Peyer's patch (tissue), 4 donors: Measurements from ENCODE around the gene AIDA.

Source experiments
- POLR2A ChIP-seq, 2 donors: fragments of 450-650 bp; IDR thresholded peaks; one replicate each; pipeline ENCODE4 v1.5.1; 2017; ENCODE audit warnings: antibody characterized with exemption in 2 of 2, mild to moderate bottlenecking in 2 of 2, moderate library complexity in 2 of 2
- TF ChIP-seq, protein P1 (sequence below), 6 experiments: fragments of 450-650 bp in 4 of 6; fragments of 200-600 bp in 2 of 6; sonication (generic) in 1 of 6; IDR thresholded peaks; one replicate each; pipeline ENCODE4 v1.5.1; 2017 to 2019; ENCODE audit warnings: antibody characterized with exemption in 6 of 6, mild to moderate bottlenecking in 3 of 6, moderate library complexity in 1 of 6

DNA sequence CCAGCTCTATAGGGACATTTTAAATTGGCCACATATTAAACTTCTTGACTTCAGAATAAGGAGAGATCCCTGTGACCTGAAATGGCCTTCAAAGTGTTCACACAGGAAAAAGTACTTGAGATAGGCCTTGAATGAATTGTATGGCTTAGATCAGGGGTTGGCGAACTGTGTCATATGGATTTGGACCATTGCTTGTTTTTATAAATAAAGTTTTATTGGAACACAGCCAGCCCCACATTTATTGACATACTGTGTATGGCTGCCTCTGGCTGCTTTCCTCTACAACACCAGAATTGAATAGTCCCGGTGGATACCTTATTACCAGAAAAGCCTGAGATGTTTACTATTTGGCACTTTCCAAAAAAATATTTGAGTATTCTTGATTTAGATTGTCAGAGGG, 4.1 kb upstream of the AIDA start:
- no peak for TF ChIP-seq POLR2A (IDR thresholded peaks at IDR 0.05)
- TF ChIP-seq, protein P1, sequence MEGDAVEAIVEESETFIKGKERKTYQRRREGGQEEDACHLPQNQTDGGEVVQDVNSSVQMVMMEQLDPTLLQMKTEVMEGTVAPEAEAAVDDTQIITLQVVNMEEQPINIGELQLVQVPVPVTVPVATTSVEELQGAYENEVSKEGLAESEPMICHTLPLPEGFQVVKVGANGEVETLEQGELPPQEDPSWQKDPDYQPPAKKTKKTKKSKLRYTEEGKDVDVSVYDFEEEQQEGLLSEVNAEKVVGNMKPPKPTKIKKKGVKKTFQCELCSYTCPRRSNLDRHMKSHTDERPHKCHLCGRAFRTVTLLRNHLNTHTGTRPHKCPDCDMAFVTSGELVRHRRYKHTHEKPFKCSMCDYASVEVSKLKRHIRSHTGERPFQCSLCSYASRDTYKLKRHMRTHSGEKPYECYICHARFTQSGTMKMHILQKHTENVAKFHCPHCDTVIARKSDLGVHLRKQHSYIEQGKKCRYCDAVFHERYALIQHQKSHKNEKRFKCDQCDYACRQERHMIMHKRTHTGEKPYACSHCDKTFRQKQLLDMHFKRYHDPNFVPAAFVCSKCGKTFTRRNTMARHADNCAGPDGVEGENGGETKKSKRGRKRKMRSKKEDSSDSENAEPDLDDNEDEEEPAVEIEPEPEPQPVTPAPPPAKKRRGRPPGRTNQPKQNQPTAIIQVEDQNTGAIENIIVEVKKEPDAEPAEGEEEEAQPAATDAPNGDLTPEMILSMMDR (IDR thresholded peaks at IDR 0.05) = no peak
